ENCODE results near the gene FREM2. TPM values are rescaled to one million over a fixed set of nuclear protein-coding genes. Genes with fewer than 3 reads are reported as not detected.

FREM2 gene
- total RNA-seq, 2 donors from 2014 or later = not detected

DNA sequence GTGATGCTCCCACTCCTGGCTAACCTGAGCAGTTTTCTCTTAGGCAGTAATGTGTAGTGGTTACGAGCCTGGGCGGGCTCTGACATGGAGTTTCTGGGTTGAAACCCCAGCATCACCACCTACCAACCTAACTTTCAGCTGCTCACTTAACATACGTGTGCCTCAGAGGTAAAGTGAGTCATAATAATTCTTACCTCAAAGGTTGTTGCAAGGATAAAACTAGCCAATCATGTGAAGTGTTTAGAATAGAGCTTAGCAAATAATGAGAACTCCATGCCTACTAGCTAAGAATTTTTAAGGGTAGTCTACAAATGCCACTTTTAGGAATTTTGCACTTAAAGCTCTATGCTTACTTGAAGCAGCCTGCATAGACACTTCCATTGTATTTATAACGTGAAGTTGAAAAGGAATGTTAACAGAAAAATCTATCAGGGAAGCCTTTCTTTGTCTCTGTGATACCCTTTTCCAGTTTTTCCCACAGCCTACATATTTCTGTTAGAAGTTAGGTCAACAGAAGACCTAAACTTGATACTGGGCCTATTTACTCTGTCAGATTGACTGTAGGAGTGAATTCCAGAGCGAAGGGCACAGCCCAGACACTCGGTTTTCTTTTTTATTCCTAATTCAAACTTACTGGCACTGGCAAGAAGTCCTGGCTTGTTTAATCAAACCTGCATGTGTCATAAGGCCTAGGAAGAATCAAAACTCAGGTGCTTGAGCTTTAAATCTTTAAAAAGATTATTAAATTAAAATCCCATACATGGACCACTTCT lies 90.7 kb downstream of the FREM2 start:
- ATAC-seq (no peak), DNase-seq (ENCODE audit: low spot score in 2 of 2) (no peak)
- peaks cover 0 to 4% of the 10 kb centered on the region in 2 donors for H3K9me3 Mint-ChIP-seq
- no peaks in the 10 kb centered on the region for H3K36me3 Mint-ChIP-seq
- H3K27ac Mint-ChIP-seq = no peak overlapping the region

GRCh38 chr13:38781539-38781938 lies 94.7 kb downstream of the FREM2 start:
- DNase-seq (ENCODE audit: low spot score in 2 of 2) = no peak
- Mint-ChIP-seq H3K9me3 (peaks cover 0 to 4% of the 10 kb centered on the region in 2 donors), H3K27ac (no peak overlapping the region), H3K36me3 (no peaks in the 10 kb centered on the region)
- no peak for ATAC-seq

DNA sequence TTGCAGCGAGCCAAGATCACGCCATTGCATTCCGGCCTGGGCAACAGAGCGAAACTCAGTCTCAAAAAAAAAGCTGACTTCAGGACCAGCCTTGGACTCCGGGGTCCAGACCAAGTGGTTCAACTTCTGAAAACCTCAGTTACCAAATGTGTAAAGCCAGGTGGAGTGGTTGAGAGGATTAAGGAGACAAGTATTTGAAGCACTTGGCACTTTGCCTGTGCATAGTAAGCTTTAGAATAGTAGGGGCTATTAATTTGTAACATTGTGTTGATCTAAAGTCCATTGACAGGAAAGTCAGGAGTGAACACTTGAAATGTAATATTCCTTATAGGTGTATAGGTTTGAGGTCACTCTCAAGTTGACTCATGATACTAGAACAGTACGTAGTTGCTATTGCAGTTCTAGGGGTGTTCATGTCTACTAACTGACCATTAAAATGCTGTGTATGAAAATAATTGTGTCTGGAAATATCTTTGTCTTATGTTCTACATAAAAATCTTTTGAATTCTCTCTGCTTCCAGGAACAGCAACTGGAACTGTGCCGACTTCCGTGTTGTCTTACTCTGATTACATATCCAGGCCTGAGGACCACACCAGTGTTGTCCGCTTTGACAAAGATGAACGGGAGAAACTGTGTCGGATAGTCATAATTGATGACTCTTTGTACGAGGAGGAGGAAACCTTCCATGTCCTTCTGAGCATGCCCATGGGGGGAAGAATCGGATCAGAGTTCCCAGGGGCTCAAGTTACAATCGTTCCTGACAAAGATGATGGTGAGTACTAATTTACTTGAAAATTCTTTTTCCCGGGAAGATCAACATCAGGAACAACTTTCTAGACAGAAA lies 97.4 kb downstream of the FREM2 start:
- no peak overlapping the region for H3K27ac Mint-ChIP-seq
- DNase-seq (ENCODE audit: low spot score in 2 of 2) (no peak), ATAC-seq (no peak)
- H3K9me3 Mint-ChIP-seq = no peaks in the 10 kb centered on the region
- H3K36me3 Mint-ChIP-seq = no peaks in the 10 kb centered on the region

- DNase-seq (ENCODE audit: low spot score in 2 of 2) (no peak), ATAC-seq (no peak)
- Mint-ChIP-seq H3K36me3 (no peaks in the 10 kb centered on the region), H3K9me3 (no peaks in the 10 kb centered on the region), H3K27ac (no peak overlapping the region)
Observed at GRCh38 chr13:38785042-38785441, 98.2 kb downstream of the FREM2 start.

DNA sequence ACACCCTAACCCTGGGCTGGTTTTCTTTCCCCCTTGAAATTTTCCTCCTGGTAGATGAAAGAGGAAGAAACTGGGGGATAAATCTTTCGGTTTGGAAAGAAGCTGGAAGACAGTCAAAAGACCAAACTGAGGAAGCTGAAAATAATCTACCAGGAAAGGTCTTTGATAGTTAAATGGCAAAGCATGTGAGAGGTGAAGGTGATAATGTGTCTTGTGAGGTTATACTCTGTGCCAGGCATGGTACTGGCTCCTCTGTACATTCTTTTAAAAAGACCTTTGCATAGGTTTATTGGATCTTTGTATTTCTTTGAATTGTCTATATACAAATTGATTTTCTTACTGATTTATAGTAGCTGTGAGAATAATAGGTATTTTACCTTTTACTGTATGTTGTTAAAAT lies 98.6 kb downstream of the FREM2 start:
- Mint-ChIP-seq H3K36me3 (no peaks in the 10 kb centered on the region), H3K9me3 (no peaks in the 10 kb centered on the region), H3K27ac (no peak overlapping the region)
- ATAC-seq = no peak
- no peak for DNase-seq (ENCODE audit: low spot score in 2 of 2)

- H3K36me3 Mint-ChIP-seq = no peaks in the 10 kb centered on the region
- H3K9me3 Mint-ChIP-seq = no peaks in the 10 kb centered on the region
- ATAC-seq (no peak), DNase-seq (ENCODE audit: low spot score in 2 of 2) (no peak)
- no peak overlapping the region for H3K27ac Mint-ChIP-seq
Observed at GRCh38 chr13:38787550-38787949, 100.7 kb downstream of the FREM2 start.

GRCh38 chr13:38796890-38797289 lies 110.0 kb downstream of the FREM2 start:
- DNase-seq (ENCODE audit: low spot score in 2 of 2) (no peak), ATAC-seq (no peak)
- H3K36me3 Mint-ChIP-seq = peaks cover 0 to 4% of the 10 kb centered on the region in 2 donors
- H3K27ac Mint-ChIP-seq = no peak overlapping the region
- no peaks in the 10 kb centered on the region for H3K9me3 Mint-ChIP-seq

- no peak for DNase-seq (ENCODE audit: low spot score in 2 of 2)
- H3K9me3 Mint-ChIP-seq = peaks cover 0 to 4% of the 10 kb centered on the region in 2 donors
- no peak for ATAC-seq
Observed at GRCh38 chr13:38803531-38803930, 116.7 kb downstream of the FREM2 start.

GRCh38 chr13:38804061-38804460 lies 117.2 kb downstream of the FREM2 start:
- DNase-seq (ENCODE audit: low spot score in 2 of 2) = no peak
- Mint-ChIP-seq H3K27ac (no peak overlapping the region), H3K36me3 (peaks cover 0 to 5% of the 10 kb centered on the region in 2 donors), H3K9me3 (peaks cover 0 to 4% of the 10 kb centered on the region in 2 donors)
- ATAC-seq = no peak

More at GRCh38 chr13:38803531-38803930, 116.7 kb downstream of the FREM2 start:
- no peak overlapping the region for H3K27ac Mint-ChIP-seq
- peaks cover 0 to 5% of the 10 kb centered on the region in 2 donors for H3K36me3 Mint-ChIP-seq

DNA sequence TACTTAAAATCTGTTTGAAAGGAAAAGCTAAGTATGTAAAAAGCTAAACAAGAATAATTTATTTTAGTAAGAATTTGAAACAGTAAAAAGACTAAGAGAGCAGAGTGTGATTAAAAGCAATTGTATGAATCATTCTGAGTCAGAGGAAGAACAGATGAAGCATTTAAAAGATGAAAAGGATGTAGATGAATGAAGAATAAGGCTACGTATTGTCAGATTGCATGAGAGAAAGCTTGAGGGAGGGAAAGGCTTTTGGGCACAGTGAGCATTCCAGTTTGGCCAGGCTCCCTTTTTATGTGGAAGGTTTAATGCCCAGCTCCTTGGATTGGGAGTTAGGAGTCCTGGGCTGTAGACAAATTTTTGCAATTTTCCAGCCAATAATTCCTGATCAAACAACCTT lies 117.7 kb downstream of the FREM2 start:
- peaks cover 0 to 9% of the 10 kb centered on the region in 2 donors for H3K36me3 Mint-ChIP-seq
- no peak overlapping the region for H3K27ac Mint-ChIP-seq
- peaks cover 0 to 8% of the 10 kb centered on the region in 2 donors for H3K9me3 Mint-ChIP-seq
- ATAC-seq (peak in 1 of 2 donors; percentile 38), DNase-seq (ENCODE audit: low spot score in 2 of 2) (no peak)

- ATAC-seq (no peak), DNase-seq (ENCODE audit: low spot score in 2 of 2) (no peak)
- Mint-ChIP-seq H3K27ac (no peak overlapping the region), H3K36me3 (peaks cover 4 to 14% of the 10 kb centered on the region in 2 donors), H3K9me3 (peaks cover 17 to 29% of the 10 kb centered on the region in 2 donors)
Observed at GRCh38 chr13:38814331-38814730, 127.5 kb downstream of the FREM2 start.

- H3K36me3 Mint-ChIP-seq = peaks cover 0 to 5% of the 10 kb centered on the region in 2 donors
- ATAC-seq (no peak), DNase-seq (ENCODE audit: low spot score in 2 of 2) (no peak)
- H3K9me3 Mint-ChIP-seq = peaks cover under 1 to 4% of the 10 kb centered on the region in 2 donors
- no peak overlapping the region for H3K27ac Mint-ChIP-seq
Observed at GRCh38 chr13:38819053-38819452, 132.2 kb downstream of the FREM2 start.

DNA sequence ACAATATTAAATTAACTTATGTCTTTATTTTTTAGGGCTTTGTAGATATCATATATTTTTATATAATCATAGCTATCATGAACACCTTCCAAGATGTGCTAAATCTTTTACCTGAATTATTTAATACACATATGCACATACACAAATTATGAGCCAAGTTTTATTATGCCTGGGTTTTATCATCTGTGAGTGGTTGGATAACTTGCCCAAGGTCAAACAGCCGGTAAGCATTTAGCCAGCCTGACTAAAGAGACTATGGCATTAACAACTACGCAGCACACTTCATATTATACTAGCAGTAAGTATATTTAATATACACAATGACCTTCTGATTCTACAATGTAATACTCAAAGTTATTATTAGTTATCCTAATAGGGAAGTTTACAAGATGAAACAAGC lies 132.7 kb downstream of the FREM2 start:
- peaks cover 0 to 3% of the 10 kb centered on the region in 2 donors for H3K9me3 Mint-ChIP-seq
- peaks cover 0 to 5% of the 10 kb centered on the region in 2 donors for H3K36me3 Mint-ChIP-seq
- no peak overlapping the region for H3K27ac Mint-ChIP-seq
- DNase-seq (ENCODE audit: low spot score in 2 of 2) (no peak), ATAC-seq (no peak)

GRCh38 chr13:38821770-38822551 lies 135.1 kb downstream of the FREM2 start:
- H3K9me3 Mint-ChIP-seq = peaks cover 0 to 3% of the 10 kb centered on the region in 2 donors
- no peak for ATAC-seq
- H3K36me3 Mint-ChIP-seq = no peaks in the 10 kb centered on the region

DNA sequence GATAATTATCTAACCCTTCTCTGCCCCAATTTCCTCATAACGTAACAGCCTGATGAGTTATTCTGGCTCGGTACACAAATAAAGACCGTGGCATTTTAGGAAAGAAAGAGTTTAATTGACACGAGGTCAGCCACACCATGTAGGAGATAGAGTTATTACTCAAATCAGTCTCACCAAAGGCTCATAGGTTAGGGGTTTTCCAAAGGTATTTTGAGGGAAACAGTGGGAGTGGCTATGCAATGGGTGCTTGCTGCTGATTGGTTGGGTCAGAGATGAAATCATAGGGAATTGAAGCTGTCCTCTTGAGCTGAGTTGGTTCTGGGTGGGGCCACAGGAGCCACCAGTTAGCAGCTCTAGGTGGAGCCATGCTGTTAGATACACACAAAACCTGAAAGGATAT lies 137.5 kb downstream of the FREM2 start:
- no peak overlapping the region for H3K27ac Mint-ChIP-seq
- DNase-seq (ENCODE audit: low spot score in 2 of 2) (peak in 1 of 2 donors; percentile 3), ATAC-seq (peak; percentile 36 to 91)
- H3K9me3 Mint-ChIP-seq = no peaks in the 10 kb centered on the region
- no peaks in the 10 kb centered on the region for H3K36me3 Mint-ChIP-seq

More at GRCh38 chr13:38821770-38822551, 135.1 kb downstream of the FREM2 start:
- no peak overlapping the region for H3K27ac Mint-ChIP-seq
- no peak for DNase-seq (ENCODE audit: low spot score in 2 of 2)

- DNase-seq (ENCODE audit: low spot score in 2 of 2) (no peak), ATAC-seq (no peak)
- H3K27ac Mint-ChIP-seq = no peak overlapping the region
Observed at GRCh38 chr13:38826182-38826813, 139.4 kb downstream of the FREM2 start.

More at GRCh38 chr13:38826182-38826813, 139.4 kb downstream of the FREM2 start:
- no peaks in the 10 kb centered on the region for H3K9me3 Mint-ChIP-seq
- no peaks in the 10 kb centered on the region for H3K36me3 Mint-ChIP-seq

Data from activated naive CD4-positive, alpha-beta T cell treated with anti-CD3 and anti-CD28 coated beads, Interleukin-2, amount 50 U/mL, for 72 hours (primary cell).